Coronary artery (tissue), 2 donors: ENCODE measurements around the gene CORO1A.

Experiments used
- DNase-seq: peaks from one replicate; pipeline ENCODE4 v3.0.0-alpha.2; 2017; ENCODE audit warnings: low spot score
- H3K27ac ChIP-seq, 2 donors: fragments of 200-600 bp; sonication (generic); one replicate each; pipeline ENCODE4 v1.5.1; 2016 to 2019
- H3K4me3 ChIP-seq: fragments of 200-600 bp; sonication (generic); 2 replicates; pipeline ENCODE4 v1.5.1; 2016; ENCODE audit warnings: mild to moderate bottlenecking, moderate library complexity
- CTCF ChIP-seq: fragments of 200-600 bp; sonication (generic); IDR thresholded peaks from one replicate; pipeline ENCODE4 v1.5.1; 2019; ENCODE audit warnings: antibody characterized with exemption

The CORO1A gene

GRCh38 chr16:30183233-30184095 is at the start of gene CORO1A:
CORO1A (plus strand) TSS chr16:30183602; CDS start chr16:30185210, 1,608 bp downstream.
- peak; percentile 86 for DNase-seq
- TF ChIP-seq CTCF, result no peak
- Histone ChIP-seq H3K4me3 (peak within 1 kb of the TSS; percentile 72), H3K27ac (peak within 1 kb of the TSS; percentile 36 to 89)

GRCh38 chr16:30136971-30137605 is 46.3 kb upstream of the CORO1A start:
- DNase-seq, result no peak
- TF ChIP-seq CTCF, result no peak
- Histone ChIP-seq H3K27ac (peak overlapping the region in 1 of 2 donors; percentile 47), H3K4me3 (no peak overlapping the region)

- H3K4me3 ChIP-seq, result no peak overlapping the region
- H3K27ac ChIP-seq, result no peak overlapping the region
- no peak for TF ChIP-seq CTCF
- DNase-seq, result no peak
Measured at GRCh38 chr16:30137897-30138296, 45.5 kb upstream of the CORO1A start.

GRCh38 chr16:30139583-30140481 is 43.6 kb upstream of the CORO1A start:
- TF ChIP-seq CTCF, result no peak
- Histone ChIP-seq H3K4me3 (no peak overlapping the region), H3K27ac (no peak overlapping the region)
- DNase-seq, result no peak

- DNase-seq, result no peak
- Histone ChIP-seq H3K4me3 (no peak overlapping the region), H3K27ac (no peak overlapping the region)
- TF ChIP-seq CTCF, result no peak
Measured at GRCh38 chr16:30141750-30142149, 41.7 kb upstream of the CORO1A start.

GRCh38 chr16:30142672-30143346 is 40.6 kb upstream of the CORO1A start:
- DNase-seq, result no peak
- TF ChIP-seq CTCF, result no peak
- Histone ChIP-seq H3K27ac (no peak overlapping the region), H3K4me3 (no peak overlapping the region)
